Caki2 (cell line): ENCODE data around the gene KIF2A. TPM values are rescaled to one million over a fixed set of nuclear protein-coding genes. Genes with fewer than 3 reads are reported as not detected.

ENCODE experiments used
- DNase-seq: peaks from one replicate; pipeline ENCODE4 v3.0.0-alpha.2; 2015; ENCODE audit warnings: low read depth
- in situ Hi-C: cut with HindIII; loops from 2 replicates; pipeline ENCODE4 v1.10.0; 2016; ENCODE audit warnings: low sequenced_read_pairs, low pct_unique_long_range_greater_than_20kb, mixed read lengths
- total RNA-seq: library from RNA; depleted of rRNA; stranded (reverse); fragments of >200 nt; shearing (Covaris generic); gene quantifications from 2 replicates; pipeline ENCODE4 v1.2.3, GENCODE V29; 2014; ENCODE audit warnings: low replicate concordance; rRNA removed

The KIF2A gene
- total RNA-seq, 1 experiment from 2014 or later = 25.1 TPM

- in situ Hi-C loops = no loop called here
- no peak for DNase-seq
Measured at GRCh38 chr5:62413711-62414110, 107.7 kb downstream of the KIF2A start.

- in situ Hi-C loops = no loop called here
- DNase-seq = no peak
Measured at GRCh38 chr5:62418462-62419076, 112.6 kb downstream of the KIF2A start.

GRCh38 chr5:62419609-62420008 lies 113.6 kb downstream of the KIF2A start:
- in situ Hi-C loops = no loop called here
- no peak for DNase-seq

- DNase-seq = no peak
- in situ Hi-C loops = no loop called here
Measured at GRCh38 chr5:62421414-62421813, 115.4 kb downstream of the KIF2A start.

GRCh38 chr5:62424763-62425162 lies 118.8 kb downstream of the KIF2A start:
- no peak for DNase-seq
- in situ Hi-C loops = no loop called here

- in situ Hi-C loops = no loop called here
- no peak for DNase-seq
Measured at GRCh38 chr5:62431735-62432620, 126.0 kb downstream of the KIF2A start.

- in situ Hi-C loops = no loop called here
- DNase-seq = no peak
Measured at GRCh38 chr5:62432621-62433064, 126.6 kb downstream of the KIF2A start.

Other genes starting within 250 kb of the KIF2A start
- gene DIMT1, start 97.7 kb downstream of the KIF2A start, total RNA-seq = 17.8 and 19.3 TPM in 2 replicates
- gene IPO11, start 106.6 kb downstream of the KIF2A start, total RNA-seq = 18.9 and 25.9 TPM in 2 replicates